DND-41 (cell line): ENCODE measurements around the gene PTCD2.

ENCODE experiments used
- CTCF ChIP-seq: IDR thresholded peaks from 2 replicates; pipeline ENCODE4 v1.5.1; 2012; ENCODE audit warnings: borderline replicate concordance, low read length, moderate library complexity, mild to moderate bottlenecking; ENCODE audit not compliant: poor library complexity, severe bottlenecking; ENCODE audit errors: extremely low read depth
- EZH2 ChIP-seq: IDR thresholded peaks from 3 replicates; pipeline ENCODE4 v1.6.1; 2012; ENCODE audit warnings: borderline replicate concordance, low read depth, mild to moderate bottlenecking, moderate library complexity, low read length, inconsistent platforms; ENCODE audit not compliant: severe bottlenecking

GRCh38 chr5:72366324-72366976 is 46.3 kb downstream of the PTCD2 start:
- TF ChIP-seq CTCF (peak; percentile 54), EZH2 (no peak)
